SK-N-SH treated with all-trans-retinoic acid at 6 μM for 48 hours (cell line): ENCODE data around the gene TOX2.

Experiments
- ATAC-seq: fragments of 200-7000 bp; cut with Tn5 transposase; 3 replicates; pipeline ENCODE4 v1.9.1; 2020; ENCODE audit warnings: mild to moderate bottlenecking, moderate library complexity
- ARNTL ChIP-seq: fragments of 450-650 bp; formaldehyde crosslinking; IDR thresholded peaks from 2 replicates; pipeline ENCODE4 v1.5.0; 2020; ENCODE audit warnings: low read depth, mild to moderate bottlenecking, moderate library complexity, borderline replicate concordance
- BACH2 ChIP-seq: fragments of 250-450 bp; sonication (Bioruptor Pico); IDR thresholded peaks from 2 replicates; pipeline ENCODE4 v1.9.0; 2021; ENCODE audit warnings: mild to moderate bottlenecking, borderline replicate concordance
- CSDC2 ChIP-seq: fragments of 250-450 bp; sonication (Bioruptor Pico); IDR thresholded peaks from 2 replicates; pipeline ENCODE4 v1.5.0; 2020; ENCODE audit warnings: mild to moderate bottlenecking, moderate library complexity
- ESRRG ChIP-seq: fragments of 250-450 bp; sonication (Bioruptor Pico); IDR thresholded peaks from 2 replicates; pipeline ENCODE4 v1.6.1; 2021; ENCODE audit warnings: mild to moderate bottlenecking
- GLIS3 ChIP-seq: fragments of 250-450 bp; sonication (Bioruptor Pico); IDR thresholded peaks from 2 replicates; pipeline ENCODE4 v1.5.0; 2020; ENCODE audit warnings: mild to moderate bottlenecking, moderate library complexity
- ISL1 ChIP-seq: fragments of 250-450 bp; sonication (Bioruptor Pico); IDR thresholded peaks from 2 replicates; pipeline ENCODE4 v2.1.2; 2022; ENCODE audit warnings: mild to moderate bottlenecking, moderate library complexity
- OSR1 ChIP-seq: fragments of 250-450 bp; sonication (Bioruptor Pico); IDR thresholded peaks from 2 replicates; pipeline ENCODE4 v1.8.0; 2022; ENCODE audit warnings: moderate library complexity, mild to moderate bottlenecking, inconsistent platforms
- PPARA ChIP-seq: fragments of 250-450 bp; sonication (Bioruptor Pico); IDR thresholded peaks from 2 replicates; pipeline ENCODE4 v1.5.0; 2020; ENCODE audit warnings: mild to moderate bottlenecking, borderline replicate concordance
- RARB ChIP-seq: fragments of 250-450 bp; sonication (Bioruptor Pico); IDR thresholded peaks from 2 replicates; pipeline ENCODE4 v1.8.0; 2021; ENCODE audit warnings: mild to moderate bottlenecking, moderate library complexity
- SNAI2 ChIP-seq: fragments of 250-450 bp; sonication (Bioruptor Pico); IDR thresholded peaks from 2 replicates; pipeline ENCODE4 v1.5.0; 2020; ENCODE audit warnings: mild to moderate bottlenecking, moderate library complexity
- TCF4 ChIP-seq: fragments of 250-450 bp; sonication (Bioruptor Pico); IDR thresholded peaks from 2 replicates; pipeline ENCODE4 v1.8.0; 2021; ENCODE audit warnings: mild to moderate bottlenecking, moderate library complexity, borderline replicate concordance
- TOX ChIP-seq: fragments of 250-450 bp; sonication (Bioruptor Pico); IDR thresholded peaks from 2 replicates; pipeline ENCODE4 v1.8.0; 2021; ENCODE audit warnings: mild to moderate bottlenecking, moderate library complexity, borderline replicate concordance
- ZC3H10 ChIP-seq: fragments of 250-450 bp; sonication (Bioruptor Pico); IDR thresholded peaks from 2 replicates; pipeline ENCODE4 v1.5.1; 2021; ENCODE audit warnings: mild to moderate bottlenecking, moderate library complexity
- ZFP3 ChIP-seq: fragments of 250-450 bp; sonication (Bioruptor Pico); IDR thresholded peaks from 2 replicates; pipeline ENCODE4 v1.5.0; 2020; ENCODE audit warnings: mild to moderate bottlenecking, moderate library complexity
- ZFP30 ChIP-seq: fragments of 450-650 bp; formaldehyde crosslinking; IDR thresholded peaks from 2 replicates; pipeline ENCODE4 v1.5.0; 2022; ENCODE audit warnings: mild to moderate bottlenecking, moderate library complexity
- ZNF565 ChIP-seq: fragments of 450-650 bp; formaldehyde crosslinking; conservative IDR thresholded peaks from 2 replicates; pipeline ENCODE4 v1.5.0; 2020; ENCODE audit warnings: low read depth, mild to moderate bottlenecking, moderate library complexity
- ZNF70 ChIP-seq: fragments of 450-650 bp; formaldehyde crosslinking; IDR thresholded peaks from 2 replicates; pipeline ENCODE4 v1.5.0; 2020; ENCODE audit warnings: mild to moderate bottlenecking, moderate library complexity
- ZNF8 ChIP-seq: fragments of 450-650 bp; formaldehyde crosslinking; IDR thresholded peaks from 2 replicates; pipeline ENCODE4 v1.5.0; 2020; ENCODE audit warnings: mild to moderate bottlenecking, moderate library complexity
- TF ChIP-seq, protein P1 (sequence below): fragments of 250-450 bp; sonication (Bioruptor Pico); IDR thresholded peaks from 2 replicates; pipeline ENCODE4 v1.8.0; 2021; ENCODE audit warnings: low read depth, mild to moderate bottlenecking, moderate library complexity, borderline replicate concordance
- TF ChIP-seq, protein P2 (sequence below): fragments of 250-450 bp; sonication (Bioruptor Pico); IDR thresholded peaks from 2 replicates; pipeline ENCODE4 v1.5.1; 2021; ENCODE audit warnings: mild to moderate bottlenecking, moderate library complexity
- TF ChIP-seq, protein P3 (sequence below): fragments of 250-450 bp; sonication (Bioruptor Pico); IDR thresholded peaks from 2 replicates; pipeline ENCODE4 v1.8.0; 2020; ENCODE audit warnings: mild to moderate bottlenecking, moderate library complexity, borderline replicate concordance
- TF ChIP-seq, protein P4 (sequence below): fragments of 250-450 bp; sonication (Bioruptor Pico); IDR thresholded peaks from 2 replicates; pipeline ENCODE4 v1.5.0; 2020; ENCODE audit warnings: mild to moderate bottlenecking, moderate library complexity
- TF ChIP-seq, protein P5 (sequence below): fragments of 250-450 bp; sonication (Bioruptor Pico); IDR thresholded peaks from 2 replicates; pipeline ENCODE4 v1.5.1; 2020; ENCODE audit warnings: low read depth, mild to moderate bottlenecking, moderate library complexity

Gene TOX2

DNA sequence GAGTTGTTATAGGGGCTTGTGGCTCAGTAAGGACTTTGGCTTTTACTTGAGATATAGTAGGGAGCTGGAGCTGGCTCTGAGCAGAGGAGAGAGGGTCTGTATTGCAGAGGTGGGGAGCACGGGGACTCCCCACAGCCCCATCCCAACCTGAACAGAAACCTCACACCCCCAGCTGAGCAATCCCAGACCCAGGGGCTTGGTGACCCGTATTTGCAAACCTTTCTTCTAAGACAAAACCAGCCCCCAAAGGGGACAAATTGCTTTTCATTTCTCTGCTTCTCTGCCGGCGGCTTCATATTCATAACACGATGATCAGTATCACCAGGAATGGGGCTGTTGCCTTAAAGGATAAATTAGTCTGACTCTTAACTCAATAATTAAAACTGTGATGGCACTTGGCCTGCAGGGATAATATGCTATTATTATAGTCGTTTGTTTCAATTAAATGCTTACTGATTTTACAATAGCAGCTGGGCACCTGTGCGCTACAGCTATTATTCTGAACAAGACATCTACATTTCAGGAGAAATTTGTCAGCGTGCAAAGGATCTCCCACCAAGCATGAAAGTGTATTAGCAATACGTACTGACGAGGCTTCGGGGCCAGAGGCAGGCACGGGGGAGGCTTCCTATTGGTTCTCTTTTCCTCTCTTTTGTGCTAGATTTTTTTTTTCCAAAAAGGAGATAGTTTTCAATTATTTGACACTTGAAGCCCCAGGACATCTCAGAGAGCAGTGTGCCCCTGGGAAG is 118.1 kb downstream of the TOX2 start:
- TF ChIP-seq CSDC2 (CRISPR knock-in tag) (no peak), PPARA (no peak), TCF4 (CRISPR knock-in tag) (no peak), SNAI2 (CRISPR knock-in tag) (no peak), GLIS3 (CRISPR knock-in tag) (no peak)

DNA sequence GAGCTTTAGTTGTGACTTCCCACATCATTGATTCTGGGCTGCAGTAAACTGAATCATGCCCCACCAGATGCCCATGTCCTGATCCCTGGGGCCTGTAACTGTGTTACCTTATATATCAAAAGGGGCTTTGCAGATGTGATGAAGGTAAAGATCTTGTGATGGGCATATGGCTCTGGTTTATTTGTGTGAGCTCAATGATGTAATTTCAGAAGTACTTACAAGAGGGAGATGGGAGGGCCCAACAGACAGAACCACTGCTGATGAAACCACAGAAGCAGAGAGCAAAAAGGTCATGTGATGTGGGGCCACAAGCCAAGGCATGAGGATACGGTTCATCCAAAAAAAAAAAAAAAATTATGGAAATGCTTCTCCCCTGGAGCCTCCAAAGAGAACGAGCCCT is 118.7 kb downstream of the TOX2 start:
- TF ChIP-seq PPARA (no peak), ZC3H10 (CRISPR knock-in tag) (no peak), RARB (CRISPR knock-in tag) (no peak), TOX (CRISPR knock-in tag) (no peak), TCF4 (CRISPR knock-in tag) (no peak), GLIS3 (CRISPR knock-in tag) (no peak), ZNF70 (CRISPR knock-in tag) (no peak), ISL1 (no peak), ARNTL (CRISPR knock-in tag) (no peak), ZFP3 (CRISPR knock-in tag) (no peak), ZNF8 (no peak), OSR1 (CRISPR knock-in tag) (no peak), ESRRG (CRISPR knock-in tag) (no peak), CSDC2 (CRISPR knock-in tag) (no peak), ZNF565 (CRISPR knock-in tag) (no peak), BACH2 (no peak), SNAI2 (CRISPR knock-in tag) (no peak)
- TF ChIP-seq, protein P1, sequence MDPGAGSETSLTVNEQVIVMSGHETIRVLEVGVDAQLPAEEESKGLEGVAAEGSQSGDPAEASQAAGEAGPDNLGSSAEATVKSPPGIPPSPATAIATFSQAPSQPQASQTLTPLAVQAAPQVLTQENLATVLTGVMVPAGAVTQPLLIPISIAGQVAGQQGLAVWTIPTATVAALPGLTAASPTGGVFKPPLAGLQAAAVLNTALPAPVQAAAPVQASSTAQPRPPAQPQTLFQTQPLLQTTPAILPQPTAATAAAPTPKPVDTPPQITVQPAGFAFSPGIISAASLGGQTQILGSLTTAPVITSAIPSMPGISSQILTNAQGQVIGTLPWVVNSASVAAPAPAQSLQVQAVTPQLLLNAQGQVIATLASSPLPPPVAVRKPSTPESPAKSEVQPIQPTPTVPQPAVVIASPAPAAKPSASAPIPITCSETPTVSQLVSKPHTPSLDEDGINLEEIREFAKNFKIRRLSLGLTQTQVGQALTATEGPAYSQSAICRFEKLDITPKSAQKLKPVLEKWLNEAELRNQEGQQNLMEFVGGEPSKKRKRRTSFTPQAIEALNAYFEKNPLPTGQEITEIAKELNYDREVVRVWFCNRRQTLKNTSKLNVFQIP (CRISPR knock-in tag): no peak
- TF ChIP-seq, protein P2, sequence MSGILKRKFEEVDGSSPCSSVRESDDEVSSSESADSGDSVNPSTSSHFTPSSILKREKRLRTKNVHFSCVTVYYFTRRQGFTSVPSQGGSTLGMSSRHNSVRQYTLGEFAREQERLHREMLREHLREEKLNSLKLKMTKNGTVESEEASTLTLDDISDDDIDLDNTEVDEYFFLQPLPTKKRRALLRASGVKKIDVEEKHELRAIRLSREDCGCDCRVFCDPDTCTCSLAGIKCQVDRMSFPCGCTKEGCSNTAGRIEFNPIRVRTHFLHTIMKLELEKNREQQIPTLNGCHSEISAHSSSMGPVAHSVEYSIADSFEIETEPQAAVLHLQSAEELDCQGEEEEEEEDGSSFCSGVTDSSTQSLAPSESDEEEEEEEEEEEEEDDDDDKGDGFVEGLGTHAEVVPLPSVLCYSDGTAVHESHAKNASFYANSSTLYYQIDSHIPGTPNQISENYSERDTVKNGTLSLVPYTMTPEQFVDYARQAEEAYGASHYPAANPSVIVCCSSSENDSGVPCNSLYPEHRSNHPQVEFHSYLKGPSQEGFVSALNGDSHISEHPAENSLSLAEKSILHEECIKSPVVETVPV: no peak
- TF ChIP-seq, protein P3, sequence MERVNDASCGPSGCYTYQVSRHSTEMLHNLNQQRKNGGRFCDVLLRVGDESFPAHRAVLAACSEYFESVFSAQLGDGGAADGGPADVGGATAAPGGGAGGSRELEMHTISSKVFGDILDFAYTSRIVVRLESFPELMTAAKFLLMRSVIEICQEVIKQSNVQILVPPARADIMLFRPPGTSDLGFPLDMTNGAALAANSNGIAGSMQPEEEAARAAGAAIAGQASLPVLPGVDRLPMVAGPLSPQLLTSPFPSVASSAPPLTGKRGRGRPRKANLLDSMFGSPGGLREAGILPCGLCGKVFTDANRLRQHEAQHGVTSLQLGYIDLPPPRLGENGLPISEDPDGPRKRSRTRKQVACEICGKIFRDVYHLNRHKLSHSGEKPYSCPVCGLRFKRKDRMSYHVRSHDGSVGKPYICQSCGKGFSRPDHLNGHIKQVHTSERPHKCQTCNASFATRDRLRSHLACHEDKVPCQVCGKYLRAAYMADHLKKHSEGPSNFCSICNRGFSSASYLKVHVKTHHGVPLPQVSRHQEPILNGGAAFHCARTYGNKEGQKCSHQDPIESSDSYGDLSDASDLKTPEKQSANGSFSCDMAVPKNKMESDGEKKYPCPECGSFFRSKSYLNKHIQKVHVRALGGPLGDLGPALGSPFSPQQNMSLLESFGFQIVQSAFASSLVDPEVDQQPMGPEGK: no peak
- no peak for ATAC-seq

More for the DNA sequence above, 118.1 kb downstream of the TOX2 start:
- ATAC-seq: no peak

DNA sequence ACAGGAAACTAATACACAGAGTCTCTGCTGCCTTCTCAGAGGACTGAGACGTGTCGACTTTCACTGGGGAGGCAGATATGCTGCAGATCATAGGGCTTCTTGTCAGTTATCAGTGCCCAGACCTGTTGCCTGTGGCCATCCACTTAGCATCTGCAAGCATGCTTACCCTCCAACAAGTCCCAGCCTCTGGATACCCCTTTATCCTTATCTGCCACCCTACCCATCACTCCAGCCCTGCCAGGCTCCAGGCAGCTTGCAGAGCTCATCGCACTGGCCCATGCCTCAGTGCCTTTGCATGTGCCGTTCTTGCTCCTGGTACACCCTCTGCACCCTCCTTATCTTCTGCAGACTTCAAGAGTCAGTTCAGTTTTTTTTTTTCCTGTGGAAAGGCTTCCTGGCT is 119.2 kb downstream of the TOX2 start:
- no peak for ATAC-seq
- TF ChIP-seq, protein P1 (CRISPR knock-in tag): no peak
- TF ChIP-seq OSR1 (CRISPR knock-in tag) (no peak), ZNF8 (no peak), TOX (CRISPR knock-in tag) (no peak), ZNF565 (CRISPR knock-in tag) (no peak)

DNA sequence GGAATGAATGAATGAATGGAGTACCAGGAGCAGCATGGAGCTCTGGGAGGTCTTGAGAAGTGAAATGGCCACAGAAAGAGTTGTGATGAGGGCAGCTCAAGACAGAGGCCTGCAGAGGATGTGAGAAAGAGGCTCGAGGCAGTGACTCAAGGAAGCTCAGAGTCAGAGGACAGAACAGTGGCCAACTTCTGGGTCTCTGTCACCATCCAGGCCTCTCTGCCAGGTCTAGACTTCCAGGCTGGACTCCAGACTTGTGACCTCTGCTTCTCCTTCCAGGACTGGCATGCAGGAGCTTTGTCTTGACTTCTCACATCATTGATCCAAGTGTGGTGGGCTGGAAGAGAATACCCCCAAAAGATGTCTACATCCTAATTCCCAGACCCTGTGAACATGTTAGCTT is 119.8 kb downstream of the TOX2 start:
- ATAC-seq: no peak
- TF ChIP-seq ESRRG (CRISPR knock-in tag): no peak
- TF ChIP-seq TCF4 (CRISPR knock-in tag): no peak
- no peak for TF ChIP-seq ZFP30 (CRISPR knock-in tag)
- TF ChIP-seq, protein P3: no peak
- TF ChIP-seq, protein P4, sequence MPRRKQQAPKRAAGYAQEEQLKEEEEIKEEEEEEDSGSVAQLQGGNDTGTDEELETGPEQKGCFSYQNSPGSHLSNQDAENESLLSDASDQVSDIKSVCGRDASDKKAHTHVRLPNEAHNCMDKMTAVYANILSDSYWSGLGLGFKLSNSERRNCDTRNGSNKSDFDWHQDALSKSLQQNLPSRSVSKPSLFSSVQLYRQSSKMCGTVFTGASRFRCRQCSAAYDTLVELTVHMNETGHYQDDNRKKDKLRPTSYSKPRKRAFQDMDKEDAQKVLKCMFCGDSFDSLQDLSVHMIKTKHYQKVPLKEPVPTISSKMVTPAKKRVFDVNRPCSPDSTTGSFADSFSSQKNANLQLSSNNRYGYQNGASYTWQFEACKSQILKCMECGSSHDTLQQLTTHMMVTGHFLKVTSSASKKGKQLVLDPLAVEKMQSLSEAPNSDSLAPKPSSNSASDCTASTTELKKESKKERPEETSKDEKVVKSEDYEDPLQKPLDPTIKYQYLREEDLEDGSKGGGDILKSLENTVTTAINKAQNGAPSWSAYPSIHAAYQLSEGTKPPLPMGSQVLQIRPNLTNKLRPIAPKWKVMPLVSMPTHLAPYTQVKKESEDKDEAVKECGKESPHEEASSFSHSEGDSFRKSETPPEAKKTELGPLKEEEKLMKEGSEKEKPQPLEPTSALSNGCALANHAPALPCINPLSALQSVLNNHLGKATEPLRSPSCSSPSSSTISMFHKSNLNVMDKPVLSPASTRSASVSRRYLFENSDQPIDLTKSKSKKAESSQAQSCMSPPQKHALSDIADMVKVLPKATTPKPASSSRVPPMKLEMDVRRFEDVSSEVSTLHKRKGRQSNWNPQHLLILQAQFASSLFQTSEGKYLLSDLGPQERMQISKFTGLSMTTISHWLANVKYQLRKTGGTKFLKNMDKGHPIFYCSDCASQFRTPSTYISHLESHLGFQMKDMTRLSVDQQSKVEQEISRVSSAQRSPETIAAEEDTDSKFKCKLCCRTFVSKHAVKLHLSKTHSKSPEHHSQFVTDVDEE (CRISPR knock-in tag): no peak
- TF ChIP-seq, protein P5, sequence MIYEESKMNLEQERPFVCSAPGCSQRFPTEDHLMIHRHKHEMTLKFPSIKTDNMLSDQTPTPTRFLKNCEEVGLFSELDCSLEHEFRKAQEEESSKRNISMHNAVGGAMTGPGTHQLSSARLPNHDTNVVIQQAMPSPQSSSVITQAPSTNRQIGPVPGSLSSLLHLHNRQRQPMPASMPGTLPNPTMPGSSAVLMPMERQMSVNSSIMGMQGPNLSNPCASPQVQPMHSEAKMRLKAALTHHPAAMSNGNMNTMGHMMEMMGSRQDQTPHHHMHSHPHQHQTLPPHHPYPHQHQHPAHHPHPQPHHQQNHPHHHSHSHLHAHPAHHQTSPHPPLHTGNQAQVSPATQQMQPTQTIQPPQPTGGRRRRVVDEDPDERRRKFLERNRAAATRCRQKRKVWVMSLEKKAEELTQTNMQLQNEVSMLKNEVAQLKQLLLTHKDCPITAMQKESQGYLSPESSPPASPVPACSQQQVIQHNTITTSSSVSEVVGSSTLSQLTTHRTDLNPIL (CRISPR knock-in tag): no peak
- TF ChIP-seq, all 23 proteins: peak for 0
